ENCODE measurements around the gene SYNJ2.

GRCh38 chr6:158021814-158022748 is 40.4 kb downstream of the SYNJ2 start:
- TF ChIP-seq CTCF (IDR thresholded peaks at IDR 0.05; ENCODE audit: low read depth, low read length) (no peak), EZH2phosphoT487 (IDR thresholded peaks at IDR 0.05; ENCODE audit: low read depth) (no peak)
